HG03469 (cell line): ENCODE data around the gene RIPOR1.
A peak's percentile ranks its signal among the peaks of the same experiment; 100 is the strongest.
"Not testable (repeated sequence)": the region's sequence is repeated elsewhere in the genome, so short reads cannot be mapped to it uniquely, and the experiment has no call there.

Experiments
- ATAC-seq: cut with Tn5 transposase; IDR thresholded peaks from one replicate; pipeline ENCODE4 v1.9.1; 2021; ENCODE audit warnings: mild to moderate bottlenecking, moderate library complexity, moderate number of reproducible peaks; ENCODE audit not compliant: unreplicated experiment

The RIPOR1 gene

GRCh38 chr16:67514382-67514828, 14.2 kb upstream of the RIPOR1 start:
- no peak for ATAC-seq

- no peak for ATAC-seq
Observed at GRCh38 chr16:67516296-67517154, 12.1 kb upstream of the RIPOR1 start.

- ATAC-seq = no peak
Observed at GRCh38 chr16:67517155-67517445, 11.5 kb upstream of the RIPOR1 start.

GRCh38 chr16:67517661-67518423, 10.8 kb upstream of the RIPOR1 start:
- ATAC-seq = no peak

- ATAC-seq = no peak
Observed at GRCh38 chr16:67518676-67519075, 10.0 kb upstream of the RIPOR1 start.

- no peak for ATAC-seq
Observed at GRCh38 chr16:67519242-67519641, 9.4 kb upstream of the RIPOR1 start.

- peak; percentile 45 for ATAC-seq
Observed at GRCh38 chr16:67521095-67521804, 7.4 kb upstream of the RIPOR1 start.

GRCh38 chr16:67525176-67525860, 3.3 kb upstream of the RIPOR1 start:
- ATAC-seq = no peak

- ATAC-seq = no peak
Observed at GRCh38 chr16:67526149-67526791, 2.4 kb upstream of the RIPOR1 start.

- no peak for ATAC-seq
Observed at GRCh38 chr16:67528870-67529581, 397 bp downstream of the RIPOR1 start.

- ATAC-seq = no peak
Observed at GRCh38 chr16:67529582-67530012, 968 bp downstream of the RIPOR1 start.

GRCh38 chr16:67530013-67530939, 1.6 kb downstream of the RIPOR1 start:
- ATAC-seq = no peak

GRCh38 chr16:67531247-67531646, 2.6 kb downstream of the RIPOR1 start:
- ATAC-seq = no peak

- ATAC-seq = no peak
Observed at GRCh38 chr16:67533024-67533560, 4.5 kb downstream of the RIPOR1 start.

GRCh38 chr16:67533987-67534386, 5.4 kb downstream of the RIPOR1 start:
- ATAC-seq = not testable (repeated sequence)

GRCh38 chr16:67534431-67534830, 5.8 kb downstream of the RIPOR1 start:
- ATAC-seq = no peak

GRCh38 chr16:67535201-67535600, 6.6 kb downstream of the RIPOR1 start:
- ATAC-seq = no peak

GRCh38 chr16:67537270-67537635, 8.6 kb downstream of the RIPOR1 start:
- ATAC-seq = no peak
